Measurements from ENCODE around the gene C8G.

The C8G gene

DNA sequence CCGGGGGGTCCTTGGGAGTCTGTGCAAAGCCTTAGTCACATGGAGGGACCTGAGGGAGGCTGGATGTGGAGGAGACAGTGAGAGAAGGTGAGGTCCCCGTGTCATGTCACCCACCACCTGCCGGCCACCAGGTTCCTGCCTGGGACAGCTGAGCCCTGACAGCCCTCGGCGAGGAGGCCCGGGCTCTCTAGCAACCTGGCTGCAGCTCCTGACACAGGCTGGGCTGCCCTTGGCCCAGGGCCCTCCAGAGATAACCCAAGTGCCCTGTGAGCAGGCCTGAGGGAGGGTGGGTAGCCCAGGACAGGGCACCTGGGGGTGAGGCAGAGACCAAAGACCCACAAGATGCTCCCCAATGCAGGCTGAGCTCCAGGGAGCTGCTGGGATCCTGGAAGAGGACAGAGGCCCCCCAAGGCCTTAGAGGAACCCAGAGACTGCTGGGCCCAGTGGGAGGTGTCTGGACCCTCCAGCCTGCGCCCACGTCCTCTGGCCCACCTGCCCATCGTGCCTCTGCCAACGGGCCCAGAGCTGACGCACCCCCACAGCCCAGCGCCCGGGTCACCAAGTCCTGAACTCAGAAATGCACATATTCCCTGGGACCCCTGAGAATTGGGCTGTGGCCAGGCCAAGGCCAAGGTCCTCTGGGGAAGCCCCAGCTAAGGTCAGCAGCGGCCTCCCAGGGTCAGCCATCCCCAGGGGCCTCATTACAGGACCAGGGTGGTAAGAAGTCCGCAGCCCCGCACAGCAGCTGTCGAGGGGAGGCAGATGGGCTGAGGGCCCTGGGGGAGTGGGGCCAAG, 23.5 kb downstream of the C8G start:
- no peak for DNase-seq (ENCODE audit: low spot score)

DNA sequence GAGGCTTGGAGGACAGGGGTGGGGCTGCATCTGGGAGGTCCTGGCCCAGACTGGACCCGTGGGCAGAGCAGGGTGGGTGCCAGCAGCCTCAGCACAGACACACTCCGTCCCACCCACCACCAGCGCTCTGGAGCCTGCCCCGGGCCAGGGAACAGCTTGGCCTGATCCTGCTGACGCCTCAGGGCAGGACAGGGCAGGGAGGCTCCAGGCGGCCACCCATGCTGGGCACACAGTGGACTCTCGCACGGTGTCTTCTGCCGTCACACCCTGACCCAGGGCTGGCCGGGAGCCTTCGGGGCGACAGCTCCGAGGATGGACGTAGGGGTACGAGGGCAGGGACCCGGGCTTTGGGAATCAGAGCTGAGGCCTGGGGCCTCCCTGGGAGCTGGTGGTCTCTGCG, 24.1 kb downstream of the C8G start:
- DNase-seq (ENCODE audit: low spot score): no peak

DNA sequence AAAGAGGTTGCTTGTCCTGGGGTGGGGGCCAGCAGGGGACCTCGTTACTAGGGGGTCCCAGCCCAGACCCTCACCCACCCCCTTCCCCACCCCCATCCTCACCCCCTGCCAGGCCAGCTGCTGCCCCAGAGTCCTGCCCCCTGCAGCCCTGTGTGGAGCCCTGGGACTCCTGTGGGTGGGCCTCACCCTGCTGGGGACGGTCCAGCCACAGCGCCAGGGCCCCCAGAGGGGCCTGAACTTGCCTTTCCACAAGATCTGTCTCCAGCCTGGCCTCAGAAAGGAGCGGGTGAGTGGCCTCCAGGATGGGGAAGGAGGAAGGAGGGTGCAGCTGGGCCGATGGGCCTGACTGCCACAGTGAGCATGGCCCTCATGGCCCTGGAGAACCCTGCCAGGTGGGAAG, 24.7 kb downstream of the C8G start:
- DNase-seq (ENCODE audit: low spot score): no peak

DNA sequence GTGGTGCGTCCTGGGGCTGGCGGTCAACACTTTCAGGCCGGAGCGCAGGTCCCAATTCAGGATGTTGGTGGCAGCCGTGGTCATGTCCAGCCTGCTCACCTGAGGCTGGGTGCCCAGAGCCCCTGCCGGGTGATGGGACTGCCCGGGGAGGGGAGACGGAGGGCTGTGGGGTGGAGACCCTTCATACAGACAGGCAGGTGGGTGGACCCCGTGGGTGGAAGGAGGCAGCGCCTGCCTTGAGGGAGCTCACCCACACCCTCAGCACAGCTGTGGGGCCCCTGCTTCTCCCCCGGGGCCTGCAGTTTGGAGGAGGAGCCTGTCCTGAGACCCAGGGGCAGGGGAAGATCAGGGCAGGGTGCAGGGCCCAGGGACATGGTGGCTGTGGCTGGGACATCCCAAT, 25.3 kb downstream of the C8G start:
- no peak for DNase-seq (ENCODE audit: low spot score)

DNA sequence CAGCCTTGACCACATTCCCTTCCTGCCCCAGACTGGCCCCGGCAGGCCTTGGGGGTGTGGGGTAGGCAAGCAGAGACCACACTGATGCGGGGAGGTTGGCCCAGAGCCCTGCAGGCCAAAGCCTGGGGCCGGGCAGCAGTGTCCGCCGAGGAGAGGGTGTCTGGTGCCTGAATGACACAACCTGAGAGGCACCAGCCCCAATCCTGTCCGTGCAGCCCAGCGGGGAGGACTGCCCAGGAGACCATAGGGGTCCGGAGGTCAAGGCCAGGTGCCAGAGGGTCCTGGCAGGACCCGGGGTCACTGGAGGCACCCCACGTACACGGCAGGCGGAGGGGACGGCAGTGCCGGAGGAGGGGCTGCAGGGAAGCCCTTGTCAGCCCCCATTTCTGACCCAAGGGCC, 26.7 kb downstream of the C8G start:
- DNase-seq (ENCODE audit: low spot score): no peak

DNA sequence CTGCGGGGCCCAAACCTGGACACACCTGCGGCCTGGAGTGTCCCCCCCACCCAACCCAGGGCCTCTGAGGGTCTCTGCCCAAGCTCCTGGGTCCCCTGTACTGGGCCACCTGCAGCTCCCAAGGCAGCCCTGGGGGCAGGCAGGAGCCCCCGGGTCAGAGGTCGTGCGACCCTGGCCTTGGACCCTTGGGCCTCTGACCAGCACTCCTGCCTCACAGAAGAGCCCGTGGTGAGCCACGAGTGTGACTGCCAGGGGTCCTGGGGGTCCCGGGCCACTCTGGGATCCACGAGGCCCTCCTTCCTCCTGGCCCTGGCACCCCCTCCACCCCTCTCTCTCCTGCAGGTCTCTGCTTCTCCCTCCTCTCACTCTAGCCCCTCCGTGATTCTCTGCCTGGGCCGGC, 27.3 kb downstream of the C8G start:
- DNase-seq (ENCODE audit: low spot score): no peak

DNA sequence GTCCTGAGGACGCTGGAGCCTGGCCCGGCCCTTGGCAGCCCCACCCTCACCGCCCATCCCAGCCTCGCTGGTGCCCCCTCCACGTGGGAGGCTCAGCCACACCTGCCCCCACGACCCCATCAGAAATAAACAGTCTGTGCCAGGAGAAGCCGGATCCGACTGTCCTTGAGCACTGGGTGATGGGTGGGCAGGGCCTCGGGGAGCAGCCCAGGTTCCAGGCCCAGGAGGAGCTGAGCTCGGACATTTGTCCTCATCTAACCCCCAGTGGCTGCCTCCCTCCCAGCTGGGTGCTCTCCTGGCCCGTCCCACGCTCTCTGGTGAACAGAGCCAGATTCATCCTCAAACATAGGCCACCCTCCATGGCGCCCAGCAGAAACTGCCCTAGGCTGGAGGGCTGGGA, 27.7 kb downstream of the C8G start:
- no peak for DNase-seq (ENCODE audit: low spot score)

DNA sequence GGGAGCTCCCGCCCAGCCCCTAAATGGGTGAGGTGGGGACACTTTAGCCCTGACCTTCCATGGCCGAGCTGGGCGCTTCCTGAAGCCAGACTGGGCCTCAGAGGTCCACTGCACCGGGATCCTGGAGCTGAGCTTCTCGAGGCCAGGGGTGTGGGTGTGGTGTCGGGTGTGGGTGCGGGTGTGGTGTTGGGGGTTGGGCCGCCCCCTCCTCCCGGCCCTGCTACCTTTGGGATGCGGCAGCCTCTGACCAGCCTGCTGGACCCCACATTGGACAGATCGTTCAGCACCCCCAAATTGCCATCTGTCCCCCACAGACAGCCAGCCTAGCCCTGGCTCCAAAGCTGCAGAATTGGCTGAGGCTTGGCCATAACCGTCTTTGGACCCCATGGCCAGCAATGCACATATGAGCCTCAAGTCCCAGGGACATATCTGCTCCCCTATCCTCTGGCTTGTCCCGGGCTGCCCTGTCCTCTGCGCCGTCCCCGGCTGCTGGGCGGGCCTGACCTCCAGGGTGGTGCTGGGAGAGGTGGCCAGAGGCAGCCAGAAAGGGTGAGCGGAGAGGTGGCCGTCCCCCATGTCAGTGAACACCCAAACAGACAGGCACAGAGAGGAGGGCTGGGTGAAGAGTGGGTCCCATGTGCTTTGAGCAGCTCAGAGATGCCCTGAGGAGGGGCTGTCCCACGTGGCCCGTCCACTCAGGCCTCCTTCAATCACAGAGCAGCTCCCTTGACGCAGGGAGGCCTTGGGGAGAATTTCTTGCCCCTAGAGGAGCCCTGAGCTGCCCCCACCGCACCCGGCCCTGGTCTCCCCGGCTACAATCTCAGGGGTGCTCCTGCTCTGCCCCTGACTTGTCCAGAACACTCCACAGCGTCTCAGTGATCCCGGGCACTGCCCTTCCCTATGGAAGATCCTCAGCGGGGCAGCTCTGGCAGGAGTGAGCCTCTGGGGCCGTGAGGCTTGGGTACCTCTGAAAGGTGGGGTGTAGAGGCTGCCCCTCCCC, 28.9 kb downstream of the C8G start:
- DNase-seq (ENCODE audit: low spot score): no peak

DNA sequence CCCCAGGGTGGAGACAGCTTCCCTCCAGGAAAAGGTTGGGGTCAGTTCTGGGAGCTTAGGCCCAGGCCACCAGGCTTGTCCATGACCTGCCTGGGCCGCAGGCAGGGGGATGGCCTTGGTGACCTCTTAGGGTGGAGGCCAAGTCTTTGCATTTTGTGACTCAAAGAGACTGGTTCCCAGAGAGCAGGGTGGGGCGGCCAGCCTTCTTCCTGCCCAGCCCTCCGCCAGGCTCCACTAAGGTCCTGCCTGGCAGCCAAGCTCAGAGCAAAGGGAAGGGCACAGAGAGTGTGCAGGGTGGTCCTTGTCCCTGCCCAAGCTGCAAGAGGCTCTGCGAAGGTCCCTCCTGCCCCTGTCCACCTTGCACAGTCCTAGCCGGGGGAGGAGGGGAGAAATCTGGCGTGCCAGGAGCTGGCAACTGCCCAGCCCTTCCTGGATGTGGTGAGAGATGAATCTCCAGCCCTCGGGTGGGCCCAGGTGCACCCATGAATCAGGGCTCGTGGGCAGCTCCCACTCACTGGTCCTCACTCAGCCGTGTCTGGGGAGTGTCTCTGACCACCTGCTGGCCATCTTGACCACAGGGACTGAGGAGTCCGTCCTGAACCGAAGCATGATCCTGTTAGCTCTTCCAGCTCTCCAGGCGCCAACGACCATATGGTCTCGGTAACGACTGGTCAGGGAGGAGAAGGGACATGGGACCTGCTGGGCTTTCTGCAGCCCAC, 29.9 kb downstream of the C8G start:
- peak; percentile 29 for DNase-seq (ENCODE audit: low spot score)

DNA sequence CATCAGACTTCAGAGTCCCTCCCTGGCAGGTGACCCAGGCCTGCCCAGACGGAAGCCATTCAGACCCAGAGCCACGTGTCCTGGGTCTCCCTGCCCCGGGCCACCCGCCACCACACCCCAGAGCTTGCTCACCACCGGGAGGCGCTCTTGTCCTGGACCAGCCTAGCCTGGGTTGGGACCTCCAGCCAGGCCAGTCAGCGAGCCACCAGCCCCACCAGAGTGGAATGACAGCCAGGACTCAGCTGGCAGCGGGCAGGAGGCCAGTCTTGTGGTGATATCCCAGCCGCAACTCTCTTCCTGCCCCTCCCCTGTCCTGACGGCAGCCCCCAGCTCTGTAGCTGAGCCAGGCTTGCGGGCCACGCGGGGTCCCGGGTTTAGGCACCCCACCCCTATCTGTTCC, 30.6 kb downstream of the C8G start:
- no peak for DNase-seq (ENCODE audit: low spot score)

DNA sequence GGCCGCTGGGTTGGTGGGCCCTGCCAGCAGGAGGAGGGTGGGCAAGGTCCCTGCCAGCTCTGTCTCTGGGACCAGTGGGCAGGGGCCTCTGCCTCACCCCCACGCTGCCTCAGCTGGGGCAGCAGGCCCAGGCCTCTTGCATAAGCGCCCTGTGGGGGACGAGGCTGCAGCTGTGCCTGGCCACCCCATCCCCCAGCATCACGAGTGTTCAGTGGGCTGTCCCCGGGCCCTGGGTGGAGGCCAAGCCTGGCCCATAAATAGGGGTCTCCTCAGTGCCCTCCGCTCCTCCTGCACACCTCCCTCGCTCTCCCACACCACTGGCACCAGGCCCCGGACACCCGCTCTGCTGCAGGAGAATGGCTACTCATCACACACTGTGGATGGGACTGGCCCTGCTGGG, 32.2 kb downstream of the C8G start, which contains the start of gene PTGDS:
TSS of gene PTGDS (plus strand) at position 282 of the 400 bp plus-strand sequence. CDS start at position 357, 75 bp downstream.
- DNase-seq (ENCODE audit: low spot score): no peak

DNA sequence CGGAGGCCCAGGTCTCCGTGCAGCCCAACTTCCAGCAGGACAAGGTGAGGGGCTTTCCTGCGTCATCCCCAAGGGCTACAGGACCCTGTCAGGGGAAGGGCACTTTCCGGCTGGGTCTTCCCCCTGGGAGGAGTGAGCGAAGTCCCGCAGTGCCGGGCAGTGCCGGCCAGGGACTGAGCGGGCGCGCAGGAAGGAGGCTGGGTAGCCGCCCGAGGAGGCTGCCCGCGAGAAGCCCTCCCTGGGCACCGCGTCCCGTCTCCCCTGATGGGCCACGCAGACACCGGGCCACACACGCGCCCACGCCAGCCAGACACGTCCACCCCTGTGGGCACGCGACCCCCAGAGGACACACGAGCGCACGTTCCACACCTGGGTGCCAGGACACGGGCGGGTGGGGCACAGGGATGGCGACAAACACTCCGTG, 32.6 kb downstream of the C8G start:
- DNase-seq (ENCODE audit: low spot score): no peak

DNA sequence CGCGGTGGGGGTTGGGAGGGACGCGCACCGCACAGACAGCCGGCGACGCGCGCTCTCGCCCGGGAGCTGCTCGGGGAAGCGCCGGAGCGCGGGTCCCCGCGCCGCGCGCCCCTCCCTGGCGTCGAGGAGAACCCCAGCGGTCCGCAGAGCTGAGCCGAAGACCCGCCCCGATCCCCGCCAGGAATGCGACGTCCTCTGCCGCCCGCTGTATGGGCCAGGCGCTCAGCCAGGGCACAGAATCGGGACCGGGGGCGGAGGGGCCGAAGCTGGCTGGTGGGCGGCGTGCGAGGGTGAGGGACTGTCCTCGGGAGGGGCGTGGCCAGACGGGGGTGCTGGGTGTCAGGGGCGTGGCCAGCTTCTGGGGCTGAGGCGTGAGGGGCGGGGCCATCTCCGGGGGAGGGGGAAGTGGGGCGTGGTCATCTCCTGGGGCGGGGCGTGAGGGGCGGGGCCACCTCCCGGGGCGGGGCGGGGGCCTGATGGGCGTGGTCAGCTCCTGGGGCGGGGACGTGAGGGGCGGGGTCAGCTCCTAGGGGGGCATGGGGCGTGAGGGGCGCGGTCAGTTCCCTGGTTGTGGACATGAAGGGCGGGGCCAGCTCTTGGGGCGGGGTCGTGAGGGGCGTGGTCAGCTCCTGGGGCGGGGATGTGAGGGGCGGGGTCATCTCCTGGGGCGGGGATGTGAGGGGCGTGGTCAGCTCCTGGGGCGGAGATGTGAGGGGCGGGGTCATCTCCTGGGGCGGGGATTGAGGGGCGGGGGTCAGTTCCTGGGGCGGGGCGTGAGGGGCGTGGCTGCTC, 33.2 kb downstream of the C8G start:
- peak; percentile 22 for DNase-seq (ENCODE audit: low spot score)

DNA sequence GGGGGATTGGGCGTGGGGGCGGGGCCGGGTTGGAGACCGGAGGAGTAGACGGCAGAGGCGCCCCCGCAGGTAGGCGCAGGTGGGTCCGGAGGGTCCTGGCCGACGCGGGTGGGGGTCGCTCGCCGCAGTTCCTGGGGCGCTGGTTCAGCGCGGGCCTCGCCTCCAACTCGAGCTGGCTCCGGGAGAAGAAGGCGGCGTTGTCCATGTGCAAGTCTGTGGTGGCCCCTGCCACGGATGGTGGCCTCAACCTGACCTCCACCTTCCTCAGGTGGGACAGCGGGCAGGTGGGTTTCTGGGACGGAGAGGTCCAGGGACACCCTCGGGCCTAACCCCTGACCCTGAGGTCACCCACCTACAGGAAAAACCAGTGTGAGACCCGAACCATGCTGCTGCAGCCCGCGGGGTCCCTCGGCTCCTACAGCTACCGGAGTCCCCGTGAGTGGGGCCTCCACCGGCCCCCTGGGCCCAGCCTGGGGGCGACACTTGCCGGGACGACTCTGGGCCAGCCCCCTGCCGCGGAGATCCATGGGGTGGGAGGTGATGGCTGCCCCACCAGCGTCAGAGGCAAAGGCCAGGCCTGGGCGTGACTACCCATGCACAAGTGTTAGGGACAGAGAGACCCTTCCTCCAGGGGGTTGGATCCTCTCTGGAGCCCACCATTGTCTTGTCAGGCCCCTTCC, 34.0 kb downstream of the C8G start:
- no peak for DNase-seq (ENCODE audit: low spot score)

DNA sequence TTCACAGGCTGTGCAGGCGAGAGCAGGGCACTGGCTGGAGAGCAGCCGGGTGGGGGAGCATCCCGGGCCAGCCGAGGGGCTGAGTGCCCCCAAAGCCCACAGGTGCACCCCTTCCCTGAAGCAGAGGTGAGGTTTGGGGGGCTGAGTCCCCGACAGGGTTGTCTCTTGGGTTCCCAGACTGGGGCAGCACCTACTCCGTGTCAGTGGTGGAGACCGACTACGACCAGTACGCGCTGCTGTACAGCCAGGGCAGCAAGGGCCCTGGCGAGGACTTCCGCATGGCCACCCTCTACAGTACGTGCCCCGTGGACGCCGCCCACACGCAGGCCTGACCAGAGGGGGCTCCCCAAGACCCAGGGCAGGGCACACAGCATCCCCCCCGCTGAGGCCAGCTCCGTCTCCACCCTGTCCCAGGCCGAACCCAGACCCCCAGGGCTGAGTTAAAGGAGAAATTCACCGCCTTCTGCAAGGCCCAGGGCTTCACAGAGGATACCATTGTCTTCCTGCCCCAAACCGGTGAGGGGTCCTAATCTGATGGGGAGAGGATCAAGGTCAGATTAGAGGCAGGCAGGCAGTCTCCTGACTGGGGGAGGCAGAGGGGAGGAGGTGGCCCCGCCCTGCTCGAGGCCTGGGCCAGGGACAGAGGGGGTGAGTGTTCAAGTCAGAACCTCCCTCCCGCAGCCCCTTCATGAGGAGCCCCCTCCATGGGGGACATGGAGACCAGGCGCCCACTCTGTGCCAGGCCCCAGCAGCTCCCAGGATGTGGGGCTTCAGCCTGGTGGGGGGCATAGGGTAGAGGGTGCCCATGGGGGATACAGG, 34.9 kb downstream of the C8G start:
- no peak for DNase-seq (ENCODE audit: low spot score)

DNA sequence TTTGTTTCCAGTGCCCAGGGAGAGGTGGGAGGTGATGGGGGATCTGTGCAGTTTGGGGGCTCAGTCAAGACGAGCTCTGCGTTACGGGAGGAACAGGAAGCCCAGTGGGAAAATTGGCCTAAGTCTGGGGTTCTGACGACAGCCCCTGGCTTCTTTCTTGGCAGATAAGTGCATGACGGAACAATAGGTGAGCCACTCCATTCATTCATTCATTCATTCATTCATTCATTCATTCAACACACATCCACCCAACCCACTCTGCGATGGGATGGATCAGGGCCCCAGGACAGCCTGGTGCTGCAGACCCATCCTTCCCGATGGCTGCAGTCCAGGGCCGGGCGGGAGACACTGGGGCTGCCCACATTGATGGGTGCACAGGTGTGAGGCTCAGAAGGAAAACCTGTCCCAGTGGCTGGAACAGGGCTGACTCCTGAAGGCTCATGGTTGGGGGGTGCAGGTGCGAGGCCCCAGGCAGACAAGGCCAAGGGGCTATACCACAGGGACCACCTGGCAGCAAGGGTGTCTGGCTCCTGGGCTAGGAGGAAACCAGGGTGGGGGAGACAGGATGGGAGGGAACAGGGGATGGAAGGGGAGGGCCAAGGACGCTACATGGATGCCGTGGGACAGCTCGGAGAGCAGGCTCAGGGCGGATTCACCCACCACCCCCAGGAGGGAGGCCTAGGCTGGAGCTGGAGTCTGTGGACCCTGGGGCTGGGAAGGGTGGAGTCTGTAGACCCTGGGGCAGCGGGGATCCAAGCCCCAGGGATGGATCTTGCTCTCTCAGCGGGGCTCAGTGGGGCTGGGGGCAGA, 35.8 kb downstream of the C8G start:
- DNase-seq (ENCODE audit: low spot score): no peak

DNA sequence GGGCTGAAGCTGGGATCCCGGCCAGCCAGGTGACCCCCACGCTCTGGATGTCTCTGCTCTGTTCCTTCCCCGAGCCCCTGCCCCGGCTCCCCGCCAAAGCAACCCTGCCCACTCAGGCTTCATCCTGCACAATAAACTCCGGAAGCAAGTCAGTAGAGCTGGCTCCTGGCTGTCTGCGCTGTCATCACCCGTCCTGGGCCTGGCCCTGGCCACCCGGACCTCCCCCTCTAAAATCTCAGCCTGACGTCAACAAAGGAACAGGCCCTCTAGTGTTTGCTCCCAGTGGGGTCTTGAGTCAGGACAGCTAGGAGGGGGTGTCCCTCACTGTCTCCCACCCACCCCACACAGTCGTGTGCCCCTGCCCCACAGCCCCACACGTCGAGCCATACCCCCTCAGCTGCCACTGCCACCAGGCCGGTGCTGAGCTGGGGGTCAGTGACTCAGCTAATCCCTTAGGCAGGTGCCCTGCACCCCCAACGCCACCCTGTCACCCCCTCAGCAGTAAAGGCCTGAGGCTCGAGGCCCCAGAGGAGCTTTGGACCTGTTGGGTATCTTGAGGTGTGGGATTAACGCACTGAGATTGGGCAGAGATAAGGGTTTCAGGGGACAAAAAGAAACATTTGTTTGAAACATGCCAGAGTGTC, 36.7 kb downstream of the C8G start:
- DNase-seq (ENCODE audit: low spot score): no peak

DNA sequence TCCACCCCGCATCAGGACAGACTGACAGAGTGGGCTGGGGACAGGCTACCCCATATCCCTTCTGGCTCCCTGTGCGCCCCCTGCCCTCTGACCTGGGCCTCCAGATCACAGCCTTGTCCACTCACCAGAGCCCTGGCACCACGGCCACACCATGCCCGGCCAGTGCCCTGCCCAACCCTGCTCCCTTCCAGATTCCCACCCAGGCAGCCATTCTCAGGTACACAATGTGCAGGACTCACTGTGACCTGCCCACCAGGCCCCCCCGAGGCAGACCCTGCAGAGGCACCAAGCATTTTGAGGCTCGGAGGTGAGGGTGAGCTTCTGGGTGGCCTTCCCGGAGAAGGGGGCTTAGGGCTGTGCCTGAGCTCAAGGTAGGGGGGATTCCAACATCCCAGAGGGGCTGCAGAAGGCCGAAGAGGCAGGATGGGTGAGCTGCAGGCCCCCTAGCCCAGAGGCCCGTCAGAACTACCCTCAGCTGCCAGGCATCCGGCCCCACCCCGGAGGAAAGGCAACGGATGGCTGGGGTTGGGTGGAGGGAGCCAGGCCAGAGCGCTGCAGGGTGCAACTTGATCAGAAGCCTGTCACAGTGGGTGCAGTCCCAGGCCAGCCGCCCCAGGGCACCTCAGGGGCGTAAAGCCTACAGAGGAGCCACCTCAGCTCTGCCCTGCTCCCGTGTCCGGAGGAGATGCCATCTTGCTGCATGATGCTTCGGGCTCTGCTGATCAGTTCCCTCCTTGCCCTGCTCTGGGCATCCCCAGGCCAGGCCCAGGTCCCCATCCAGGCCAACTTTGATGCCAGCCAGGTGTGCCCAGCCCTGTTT, 37.4 kb downstream of the C8G start, which contains the start of gene LCNL1:
TSS of gene LCNL1 (plus strand) at position 762 of the 820 bp plus-strand sequence. CDS start 594 bp downstream, outside the sequence.
- no peak for DNase-seq (ENCODE audit: low spot score)

Data from kidney tubule cell (primary cell).